SK-N-SH treated with all-trans-retinoic acid at 6 μM for 48 hours (cell line): ENCODE data around the gene GOLGA6L1.
"Not testable (repeated sequence)": the region's sequence is repeated elsewhere in the genome, so short reads cannot be mapped to it uniquely, and the experiment has no call there.

Source experiments
- ISL1 ChIP-seq: fragments of 250-450 bp; sonication (Bioruptor Pico); IDR thresholded peaks from 2 replicates; pipeline ENCODE4 v2.1.2; 2022; ENCODE audit warnings: mild to moderate bottlenecking, moderate library complexity
- POU6F1 ChIP-seq: fragments of 250-450 bp; sonication (Bioruptor Pico); IDR thresholded peaks from 2 replicates; pipeline ENCODE4 v1.8.0; 2021; ENCODE audit warnings: low read depth, mild to moderate bottlenecking, moderate library complexity, borderline replicate concordance
- TF ChIP-seq, protein P1 (sequence below): fragments of 250-450 bp; sonication (Bioruptor Pico); IDR thresholded peaks from 2 replicates; pipeline ENCODE4 v1.8.0; 2020; ENCODE audit warnings: mild to moderate bottlenecking, moderate library complexity, borderline replicate concordance

DNA sequence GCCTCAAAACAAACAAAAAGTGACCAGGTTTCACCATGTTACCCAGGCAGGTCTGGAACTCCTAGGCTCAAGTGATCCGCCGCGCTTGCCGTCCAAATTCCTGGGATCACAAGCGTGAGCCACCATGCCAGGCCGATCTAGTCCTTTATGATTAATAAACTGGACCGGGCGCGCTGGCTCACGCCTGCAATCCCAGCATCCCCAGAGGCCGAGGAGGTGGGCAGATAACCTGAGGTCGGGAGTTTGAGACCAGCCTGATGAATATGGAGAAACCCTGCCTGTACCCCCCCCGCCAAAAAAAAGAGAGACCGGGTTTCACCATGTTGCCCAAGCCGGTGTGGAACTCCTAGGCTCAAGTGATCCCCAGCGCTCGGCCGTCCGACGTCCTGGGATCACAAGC is 40.1 kb upstream of the GOLGA6L1 start:
- TF ChIP-seq POU6F1, ISL1 (CRISPR knock-in tag): not testable (repeated sequence)
- TF ChIP-seq, protein P1, sequence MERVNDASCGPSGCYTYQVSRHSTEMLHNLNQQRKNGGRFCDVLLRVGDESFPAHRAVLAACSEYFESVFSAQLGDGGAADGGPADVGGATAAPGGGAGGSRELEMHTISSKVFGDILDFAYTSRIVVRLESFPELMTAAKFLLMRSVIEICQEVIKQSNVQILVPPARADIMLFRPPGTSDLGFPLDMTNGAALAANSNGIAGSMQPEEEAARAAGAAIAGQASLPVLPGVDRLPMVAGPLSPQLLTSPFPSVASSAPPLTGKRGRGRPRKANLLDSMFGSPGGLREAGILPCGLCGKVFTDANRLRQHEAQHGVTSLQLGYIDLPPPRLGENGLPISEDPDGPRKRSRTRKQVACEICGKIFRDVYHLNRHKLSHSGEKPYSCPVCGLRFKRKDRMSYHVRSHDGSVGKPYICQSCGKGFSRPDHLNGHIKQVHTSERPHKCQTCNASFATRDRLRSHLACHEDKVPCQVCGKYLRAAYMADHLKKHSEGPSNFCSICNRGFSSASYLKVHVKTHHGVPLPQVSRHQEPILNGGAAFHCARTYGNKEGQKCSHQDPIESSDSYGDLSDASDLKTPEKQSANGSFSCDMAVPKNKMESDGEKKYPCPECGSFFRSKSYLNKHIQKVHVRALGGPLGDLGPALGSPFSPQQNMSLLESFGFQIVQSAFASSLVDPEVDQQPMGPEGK (CRISPR knock-in tag): not testable (repeated sequence)
